ENCODE data around the gene DLX2. TPM values are rescaled to one million over a fixed set of nuclear protein-coding genes. Genes with fewer than 3 reads are reported as not detected.
A peak's percentile ranks its signal among the peaks of the same experiment; 100 is the strongest.

Gene DLX2
- total and polyA plus RNA-seq, 2 of the 13 experiments (the other 11 are each of a cell fraction or from before 2014, with no cell fraction given): 0.07 to 0.15 TPM

GRCh38 chr2:172084645-172085459 lies 17.8 kb downstream of the DLX2 start (continued):
- TF ChIP-seq, protein P1, sequence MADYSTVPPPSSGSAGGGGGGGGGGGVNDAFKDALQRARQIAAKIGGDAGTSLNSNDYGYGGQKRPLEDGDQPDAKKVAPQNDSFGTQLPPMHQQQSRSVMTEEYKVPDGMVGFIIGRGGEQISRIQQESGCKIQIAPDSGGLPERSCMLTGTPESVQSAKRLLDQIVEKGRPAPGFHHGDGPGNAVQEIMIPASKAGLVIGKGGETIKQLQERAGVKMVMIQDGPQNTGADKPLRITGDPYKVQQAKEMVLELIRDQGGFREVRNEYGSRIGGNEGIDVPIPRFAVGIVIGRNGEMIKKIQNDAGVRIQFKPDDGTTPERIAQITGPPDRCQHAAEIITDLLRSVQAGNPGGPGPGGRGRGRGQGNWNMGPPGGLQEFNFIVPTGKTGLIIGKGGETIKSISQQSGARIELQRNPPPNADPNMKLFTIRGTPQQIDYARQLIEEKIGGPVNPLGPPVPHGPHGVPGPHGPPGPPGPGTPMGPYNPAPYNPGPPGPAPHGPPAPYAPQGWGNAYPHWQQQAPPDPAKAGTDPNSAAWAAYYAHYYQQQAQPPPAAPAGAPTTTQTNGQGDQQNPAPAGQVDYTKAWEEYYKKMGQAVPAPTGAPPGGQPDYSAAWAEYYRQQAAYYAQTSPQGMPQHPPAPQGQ (CRISPR knock-in tag; IDR thresholded peaks at IDR 0.05; ENCODE audit: borderline replicate concordance): no peak
- TF ChIP-seq ZNF720 (CRISPR knock-in tag; IDR thresholded peaks at IDR 0.05) (no peak), ZNF782 (CRISPR knock-in tag; IDR thresholded peaks at IDR 0.05; ENCODE audit: borderline replicate concordance) (peak; percentile 80; the same call in 1 of the 2 replicates), SYNCRIP (IDR thresholded peaks at IDR 0.05; ENCODE audit: insufficient read depth, low read depth, low read length) (no peak), SCMH1 (CRISPR knock-in tag; IDR thresholded peaks at IDR 0.05; ENCODE audit: borderline replicate concordance) (no peak; the same call in 1 of the 2 replicates), PITX1 (CRISPR knock-in tag; IDR thresholded peaks at IDR 0.05) (no peak), RARA (CRISPR knock-in tag; IDR thresholded peaks at IDR 0.05) (no peak), PCBP1 (IDR thresholded peaks at IDR 0.05; ENCODE audit: borderline replicate concordance, low read depth, low read length) (0 out of 2 replicates have a peak, but pooled peaks have one; percentile 74), CREB1 (IDR thresholded peaks at IDR 0.05) (no peak), CREB1 (CRISPR knock-in tag; IDR thresholded peaks at IDR 0.05) (no peak), DNMT1 (CRISPR knock-in tag; IDR thresholded peaks at IDR 0.05) (0 out of 2 replicates have a peak, but pooled peaks have one; percentile 49), NBN (conservative IDR thresholded peaks at IDR 0.05) (no peak), ZNF672 (CRISPR knock-in tag; IDR thresholded peaks at IDR 0.05) (no peak), ZNF598 (CRISPR knock-in tag; IDR thresholded peaks at IDR 0.05; ENCODE audit: borderline replicate concordance) (no peak), NR2F1 (CRISPR knock-in tag; IDR thresholded peaks at IDR 0.05) (no peak), CTCF (CRISPR knock-in tag; IDR thresholded peaks at IDR 0.05) (peak; percentile 35), NFYB (CRISPR knock-in tag; IDR thresholded peaks at IDR 0.05) (peak; percentile 87), IKZF4 (CRISPR knock-in tag; IDR thresholded peaks at IDR 0.05; ENCODE audit: borderline replicate concordance, low read depth, not compliant biosample characterization) (no peak)
- TF ChIP-seq, protein P2, sequence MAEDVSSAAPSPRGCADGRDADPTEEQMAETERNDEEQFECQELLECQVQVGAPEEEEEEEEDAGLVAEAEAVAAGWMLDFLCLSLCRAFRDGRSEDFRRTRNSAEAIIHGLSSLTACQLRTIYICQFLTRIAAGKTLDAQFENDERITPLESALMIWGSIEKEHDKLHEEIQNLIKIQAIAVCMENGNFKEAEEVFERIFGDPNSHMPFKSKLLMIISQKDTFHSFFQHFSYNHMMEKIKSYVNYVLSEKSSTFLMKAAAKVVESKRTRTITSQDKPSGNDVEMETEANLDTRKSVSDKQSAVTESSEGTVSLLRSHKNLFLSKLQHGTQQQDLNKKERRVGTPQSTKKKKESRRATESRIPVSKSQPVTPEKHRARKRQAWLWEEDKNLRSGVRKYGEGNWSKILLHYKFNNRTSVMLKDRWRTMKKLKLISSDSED (CRISPR knock-in tag; IDR thresholded peaks at IDR 0.05): no peak
